Adrenal gland (tissue), 12 donors: Measurements from ENCODE around the gene BAG3. TPM values are rescaled to one million over a fixed set of nuclear protein-coding genes. Genes with fewer than 3 reads are reported as not detected.

Source experiments
- DNase-seq, 7 donors: peaks; one replicate each; pipeline ENCODE4 v3.0.0-alpha.2; 2019 to 2020
- H3K27ac ChIP-seq, 5 donors: fragments of 200-600 bp; sonication (generic) in 4 of 5; 1 replicate in 3 of 5; 2 replicates in 2 of 5; pipeline versions ENCODE4 v1.5.1 to v1.8.0; 2016 to 2020; ENCODE audit warnings: mild to moderate bottlenecking in 1 of 5
- H3K27me3 ChIP-seq: fragments of 200-600 bp; 2 replicates; pipeline ENCODE4 v1.8.0; 2021
- H3K36me3 ChIP-seq, 2 donors: fragments of 200-600 bp; replicated peaks in 1 of 2; 1 replicate in 1 of 2; 2 replicates in 1 of 2; pipeline versions ENCODE4 v1.5.1 to v1.8.0; 2018 to 2022
- H3K4me1 ChIP-seq, 2 donors: fragments of 200-600 bp; replicated peaks in 1 of 2; 1 replicate in 1 of 2; 2 replicates in 1 of 2; pipeline versions ENCODE4 v1.5.1 to v1.8.0; 2018 to 2021
- H3K4me3 ChIP-seq, 4 donors: fragments of 200-600 bp; sonication (generic) in 3 of 4; one replicate each; pipeline ENCODE4 v1.5.1; 2016 to 2018
- H3K9me3 ChIP-seq, 3 donors: fragments of 200-600 bp; sonication (generic) in 1 of 3; replicated peaks in 1 of 3; 1 replicate in 2 of 3; 2 replicates in 1 of 3; pipeline versions ENCODE4 v1.5.1 to v1.8.0; 2016 to 2021
- POLR2A ChIP-seq, 2 donors: fragments of 450-650 bp; IDR thresholded peaks; one replicate each; pipeline ENCODE4 v1.6.1; 2017; ENCODE audit warnings: antibody characterized with exemption in 2 of 2, mild to moderate bottlenecking in 2 of 2, moderate library complexity in 1 of 2
- WGBS, 4 donors: extraction: QIAGEN DNeasy Blood & Tissue Kit in 2 of 4; methylation state at CpG; one replicate each; pipeline versions ENCODE4 v1.1.5 to v1.1.7; 2013 to 2017; 5-methylcytosine and 5-hydroxymethylcytosine counted together
- intact Hi-C, 2 donors: fragments of 100-400 bp; cut with DNase I; formaldehyde crosslinking; loops; one replicate each; pipeline versions ENCODE4 v1.14.1 to v1.15.0; 2022 to 2023
- polyA plus RNA-seq, 3 donors: library from polyadenylated mRNA; stranded (reverse); fragments of 200-250 nt in 2 of 3; fragments of 350-450 nt in 1 of 3; fragmentation: Illumina TruSeq in 1 of 3; extraction: RNeasy Lipid Tissue Mini Kit (QIAGEN cat#74804) in 1 of 3; gene quantifications; one replicate each; pipeline ENCODE4 v1.2.3, GENCODE V29; 2013 to 2014
- total RNA-seq, 9 donors: library from RNA; depleted of rRNA in 4 of 9; stranded (reverse); fragments of >200 nt in 4 of 9; fragments of 120-200 nt in 1 of 9; fragmentation: NEBNext Ultra II Directional in 1 of 9; extraction: Animal tissue kit (Norgen Biotek cat#: 25700) in 1 of 9; gene quantifications; one replicate each; pipeline versions ENCODE4 v1.1.0 to v1.2.4, GENCODE V29; 2013 to 2023
- TF ChIP-seq, protein P1 (sequence below), 6 experiments: fragments of 450-650 bp in 4 of 6; fragments of 200-600 bp in 2 of 6; sonication (generic) in 1 of 6; IDR thresholded peaks; 1 replicate in 5 of 6; 2 replicates in 1 of 6; pipeline versions ENCODE4 v1.5.1 to v1.8.0; 2016 to 2021; ENCODE audit warnings: antibody characterized with exemption in 6 of 6, mild to moderate bottlenecking in 2 of 6, moderate library complexity in 1 of 6
- donor health status: healthy with polysubstance abuse.
- donor health status: Bipolar disorder and iron deficiency.
- donor health status: DM: yes; HTN: yes; CAD: no.
- donor health status: DM: no; HTN: no; CAD: no.
- donor health status: DM: no; HTN: no; CAD: no.
- donor health status: DM: yes; HTN: yes; CAD: no.

BAG3 gene
- total and polyA plus RNA-seq, 12 donors: 6.1 to 49.3 (median 30.0) TPM

DNA sequence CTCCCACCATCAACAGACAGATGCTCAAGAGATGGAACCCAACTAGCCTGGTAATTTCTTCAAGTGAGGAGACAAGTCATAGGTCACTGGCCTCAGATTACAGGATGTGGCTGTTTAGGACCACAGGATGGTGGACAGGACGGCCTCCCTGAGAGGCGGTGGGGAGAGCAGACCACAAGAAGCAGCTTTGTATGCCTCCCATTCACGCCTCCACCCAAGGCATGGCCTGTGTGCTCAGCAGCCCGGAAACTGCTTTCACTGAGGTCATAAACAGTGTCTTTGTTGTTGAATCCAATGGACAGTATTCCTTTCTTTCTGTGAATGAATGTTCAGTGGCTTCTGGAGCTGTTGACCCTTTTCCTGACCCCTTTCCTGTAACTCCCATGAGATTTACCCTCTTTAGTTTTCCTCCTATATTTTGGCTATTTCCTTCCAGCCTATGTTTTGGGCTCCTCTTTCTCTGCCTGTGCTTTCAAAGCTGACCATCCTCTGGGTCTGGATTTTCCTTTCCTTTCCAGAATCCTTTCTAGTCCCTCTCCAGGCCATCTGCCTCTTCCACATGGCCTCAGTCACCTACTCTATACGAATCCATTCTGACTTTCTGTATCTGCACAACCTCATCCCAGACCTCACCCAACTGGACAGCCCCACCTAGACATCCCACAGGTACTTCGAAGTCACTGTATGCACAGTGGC is 42.2 kb downstream of the BAG3 start:
- no peaks in the 10 kb centered on the region for H3K9me3 ChIP-seq
- no peak overlapping the region for H3K27ac ChIP-seq
- no peaks in the 10 kb centered on the region for H3K36me3 ChIP-seq
- TF ChIP-seq, protein P1, sequence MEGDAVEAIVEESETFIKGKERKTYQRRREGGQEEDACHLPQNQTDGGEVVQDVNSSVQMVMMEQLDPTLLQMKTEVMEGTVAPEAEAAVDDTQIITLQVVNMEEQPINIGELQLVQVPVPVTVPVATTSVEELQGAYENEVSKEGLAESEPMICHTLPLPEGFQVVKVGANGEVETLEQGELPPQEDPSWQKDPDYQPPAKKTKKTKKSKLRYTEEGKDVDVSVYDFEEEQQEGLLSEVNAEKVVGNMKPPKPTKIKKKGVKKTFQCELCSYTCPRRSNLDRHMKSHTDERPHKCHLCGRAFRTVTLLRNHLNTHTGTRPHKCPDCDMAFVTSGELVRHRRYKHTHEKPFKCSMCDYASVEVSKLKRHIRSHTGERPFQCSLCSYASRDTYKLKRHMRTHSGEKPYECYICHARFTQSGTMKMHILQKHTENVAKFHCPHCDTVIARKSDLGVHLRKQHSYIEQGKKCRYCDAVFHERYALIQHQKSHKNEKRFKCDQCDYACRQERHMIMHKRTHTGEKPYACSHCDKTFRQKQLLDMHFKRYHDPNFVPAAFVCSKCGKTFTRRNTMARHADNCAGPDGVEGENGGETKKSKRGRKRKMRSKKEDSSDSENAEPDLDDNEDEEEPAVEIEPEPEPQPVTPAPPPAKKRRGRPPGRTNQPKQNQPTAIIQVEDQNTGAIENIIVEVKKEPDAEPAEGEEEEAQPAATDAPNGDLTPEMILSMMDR (IDR thresholded peaks at IDR 0.05): no peak
- TF ChIP-seq POLR2A (IDR thresholded peaks at IDR 0.05): no peak
- no peak for DNase-seq
- H3K4me3 ChIP-seq: no peak overlapping the region
- no peaks in the 10 kb centered on the region for H3K27me3 ChIP-seq
- intact Hi-C loops: no loop called here
- 73 to 88% (median 81%) methylated on average over 5 to 6 of the region's 6 CpGs for WGBS, 4 donors
- H3K4me1 ChIP-seq: no peaks in the 10 kb centered on the region

DNA sequence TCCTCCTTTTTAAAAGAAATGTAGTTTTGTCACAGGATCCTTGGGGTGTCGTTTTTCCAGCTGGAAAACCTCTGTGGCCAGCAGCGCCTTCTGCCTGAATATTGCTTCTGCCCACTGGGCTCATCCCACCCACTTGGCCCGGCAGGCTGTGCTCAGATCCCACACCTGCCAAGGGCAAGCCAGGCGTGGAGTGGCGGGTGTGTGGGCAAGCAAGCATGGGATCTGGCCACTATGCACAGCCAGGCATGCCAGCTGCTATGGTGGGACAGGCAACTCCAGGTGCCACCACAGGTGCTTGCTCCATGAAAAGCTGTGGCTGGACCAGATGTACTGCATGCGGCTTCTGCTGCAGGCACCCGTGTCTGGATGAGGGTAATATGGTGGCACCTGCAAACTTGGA is 43.4 kb downstream of the BAG3 start:
- no peak for TF ChIP-seq POLR2A (IDR thresholded peaks at IDR 0.05)
- TF ChIP-seq, protein P1 (IDR thresholded peaks at IDR 0.05): no peak

GRCh38 chr10:119700321-119700954 is 49.3 kb downstream of the BAG3 start:
- DNase-seq: no peak
- no peaks in the 10 kb centered on the region for H3K9me3 ChIP-seq
- intact Hi-C loops: no loop called here
- H3K4me1 ChIP-seq: no peaks in the 10 kb centered on the region
- H3K27ac ChIP-seq: no peak overlapping the region
- TF ChIP-seq POLR2A (IDR thresholded peaks at IDR 0.05): no peak
- TF ChIP-seq, protein P1 (IDR thresholded peaks at IDR 0.05): no peak
- no peaks in the 10 kb centered on the region for H3K27me3 ChIP-seq
- no peak overlapping the region for H3K4me3 ChIP-seq
- H3K36me3 ChIP-seq: no peaks in the 10 kb centered on the region
- 81 to 87% (median 84%) methylated on average over 4 of the region's 4 CpGs for WGBS, 4 donors

More for the DNA sequence above, 43.4 kb downstream of the BAG3 start:
- no peak for DNase-seq
- Histone ChIP-seq H3K4me1 (no peaks in the 10 kb centered on the region), H3K4me3 (no peak overlapping the region), H3K27ac (no peak overlapping the region), H3K36me3 (no peaks in the 10 kb centered on the region), H3K27me3 (no peaks in the 10 kb centered on the region), H3K9me3 (no peaks in the 10 kb centered on the region)
- WGBS, 4 donors: 67 to 86% (median 85%) methylated on average over 5 to 7 of the region's 7 CpGs
- intact Hi-C loops: no loop called here

GRCh38 chr10:119701861-119702260 is 50.7 kb downstream of the BAG3 start:
- DNase-seq: no peak
- no peak overlapping the region for H3K4me3 ChIP-seq
- no peak overlapping the region for H3K27ac ChIP-seq
- H3K4me1 ChIP-seq: no peaks in the 10 kb centered on the region
- WGBS, 4 donors: 50 to 61% (median 53%) methylated on average over 7 of the region's 7 CpGs
- H3K27me3 ChIP-seq: no peaks in the 10 kb centered on the region
- intact Hi-C loops: no loop called here
- H3K9me3 ChIP-seq: no peaks in the 10 kb centered on the region
- no peak for TF ChIP-seq POLR2A (IDR thresholded peaks at IDR 0.05)
- TF ChIP-seq, protein P1 (IDR thresholded peaks at IDR 0.05): no peak
- H3K36me3 ChIP-seq: no peaks in the 10 kb centered on the region
